HG03520 (cell line): ENCODE data around the gene GARRE1.
"Not testable (repeated sequence)": the region's sequence is repeated elsewhere in the genome, so short reads cannot be mapped to it uniquely, and the experiment has no call there.

ENCODE experiments used
- ATAC-seq: cut with Tn5 transposase; IDR thresholded peaks from one replicate; pipeline ENCODE4 v1.9.1; 2021; ENCODE audit warnings: mild to moderate bottlenecking, moderate library complexity; ENCODE audit not compliant: unreplicated experiment

The GARRE1 gene

GRCh38 chr19:34259367-34260095, 5.2 kb downstream of the GARRE1 start:
- no peak for ATAC-seq

GRCh38 chr19:34260771-34261173, 6.4 kb downstream of the GARRE1 start:
- no peak for ATAC-seq

GRCh38 chr19:34261334-34262109, 7.2 kb downstream of the GARRE1 start:
- no peak for ATAC-seq

- no peak for ATAC-seq
These were observed 9.4 kb downstream of the GARRE1 start for GRCh38 chr19:34263745-34264237.

GRCh38 chr19:34265221-34265650, 10.9 kb downstream of the GARRE1 start:
- no peak for ATAC-seq

- no peak for ATAC-seq
These were observed 14.7 kb downstream of the GARRE1 start for GRCh38 chr19:34269081-34269480.

- ATAC-seq = no peak
These were observed 15.1 kb downstream of the GARRE1 start for GRCh38 chr19:34269489-34269888.

- peak; percentile 53 for ATAC-seq
These were observed 15.7 kb downstream of the GARRE1 start for GRCh38 chr19:34269968-34270621.

GRCh38 chr19:34273121-34273520, 18.8 kb downstream of the GARRE1 start:
- no peak for ATAC-seq

GRCh38 chr19:34274284-34274826, 20.0 kb downstream of the GARRE1 start:
- ATAC-seq = no peak

- no peak for ATAC-seq
These were observed 20.7 kb downstream of the GARRE1 start for GRCh38 chr19:34274827-34275625.

- no peak for ATAC-seq
These were observed 21.4 kb downstream of the GARRE1 start for GRCh38 chr19:34275705-34276104.

- ATAC-seq = no peak
These were observed 22.3 kb downstream of the GARRE1 start for GRCh38 chr19:34276614-34277013.

GRCh38 chr19:34277244-34277643, 22.9 kb downstream of the GARRE1 start:
- no peak for ATAC-seq

GRCh38 chr19:34278783-34279182, 24.4 kb downstream of the GARRE1 start:
- no peak for ATAC-seq

GRCh38 chr19:34281444-34281843, 27.1 kb downstream of the GARRE1 start:
- ATAC-seq = not testable (repeated sequence)

GRCh38 chr19:34282611-34283519, 28.5 kb downstream of the GARRE1 start:
- no peak for ATAC-seq

- no peak for ATAC-seq
These were observed 30.2 kb downstream of the GARRE1 start for GRCh38 chr19:34284505-34284904.

- no peak for ATAC-seq
These were observed 33.3 kb downstream of the GARRE1 start for GRCh38 chr19:34287662-34288140.
